Neuron (in vitro differentiated cells): Measurements from ENCODE around the gene PORCN.
"Not testable (repeated sequence)": the region's sequence is repeated elsewhere in the genome, so short reads cannot be mapped to it uniquely, and the experiment has no call there.

Experiments used
- H2AFZ ChIP-seq: one replicate; pipeline ENCODE4 v1.6.1; 2013; ENCODE audit warnings: low read depth, mild to moderate bottlenecking, inconsistent platforms, low read length, moderate library complexity
- H3K27me3 ChIP-seq: one replicate; pipeline ENCODE4 v1.6.1; 2013; ENCODE audit warnings: low read length; ENCODE audit not compliant: insufficient read depth
- H3K36me3 ChIP-seq: one replicate; pipeline ENCODE4 v1.6.1; 2013; ENCODE audit warnings: low read length; ENCODE audit not compliant: insufficient read depth
- H3K4me1 ChIP-seq: one replicate; pipeline ENCODE4 v1.6.1; 2013; ENCODE audit warnings: low read length; ENCODE audit not compliant: insufficient read depth
- H3K4me3 ChIP-seq: 2 replicates; pipeline ENCODE4 v1.5.1; 2013; ENCODE audit warnings: mild to moderate bottlenecking, low read length, moderate library complexity
- H3K9me3 ChIP-seq: one replicate; pipeline ENCODE4 v1.6.1; 2013; ENCODE audit warnings: low read length

Gene PORCN

GRCh38 chrX:48541140-48541814, 32.5 kb downstream of the PORCN start:
- no peak overlapping the region for H3K4me3 ChIP-seq
- peaks cover 4% of the 10 kb centered on the region for H3K36me3 ChIP-seq
- peaks cover 2% of the 10 kb centered on the region for H3K4me1 ChIP-seq

GRCh38 chrX:48548871-48549270, 40.1 kb downstream of the PORCN start:
- no peaks in the 10 kb centered on the region for H3K9me3 ChIP-seq
- H3K27me3 ChIP-seq, result no peaks in the 10 kb centered on the region
- H2AFZ ChIP-seq, result no peak overlapping the region
- H3K4me1 ChIP-seq, result no peaks in the 10 kb centered on the region
- H3K36me3 ChIP-seq, result peaks cover 7% of the 10 kb centered on the region
- H3K4me3 ChIP-seq, result no peak overlapping the region

More at GRCh38 chrX:48541140-48541814, 32.5 kb downstream of the PORCN start:
- H3K9me3 ChIP-seq, result no peaks in the 10 kb centered on the region
- H2AFZ ChIP-seq, result no peak overlapping the region
- H3K27me3 ChIP-seq, result no peaks in the 10 kb centered on the region

- H3K4me1 ChIP-seq, H2AFZ ChIP-seq, H3K4me3 ChIP-seq, H3K9me3 ChIP-seq, H3K27me3 ChIP-seq: not testable (repeated sequence)
- H3K36me3 ChIP-seq, result peaks cover 22% of the 10 kb centered on the region
Observed at GRCh38 chrX:48555731-48556325, 47.0 kb downstream of the PORCN start.

- Histone ChIP-seq H3K4me1 (no peaks in the 10 kb centered on the region), H2AFZ (no peak overlapping the region), H3K9me3 (no peaks in the 10 kb centered on the region), H3K27me3 (no peaks in the 10 kb centered on the region), H3K4me3 (no peak overlapping the region), H3K36me3 (peaks cover 26% of the 10 kb centered on the region)
Observed at GRCh38 chrX:48558271-48558670, 49.5 kb downstream of the PORCN start.

- H3K36me3 ChIP-seq, result peaks cover 26% of the 10 kb centered on the region
- no peak overlapping the region for H2AFZ ChIP-seq
- H3K4me1 ChIP-seq, result no peaks in the 10 kb centered on the region
- H3K4me3 ChIP-seq, result no peak overlapping the region
- no peaks in the 10 kb centered on the region for H3K27me3 ChIP-seq
- no peaks in the 10 kb centered on the region for H3K9me3 ChIP-seq
Observed at GRCh38 chrX:48559636-48560035, 50.8 kb downstream of the PORCN start.

- peaks cover 23% of the 10 kb centered on the region for H3K36me3 ChIP-seq
- H2AFZ ChIP-seq, result no peak overlapping the region
- no peaks in the 10 kb centered on the region for H3K27me3 ChIP-seq
- H3K4me1 ChIP-seq, result no peaks in the 10 kb centered on the region
- H3K9me3 ChIP-seq, result no peaks in the 10 kb centered on the region
- H3K4me3 ChIP-seq, result no peak overlapping the region
Observed at GRCh38 chrX:48560056-48560455, 51.3 kb downstream of the PORCN start.

- H3K36me3 ChIP-seq, result peaks cover 23% of the 10 kb centered on the region
- H3K27me3 ChIP-seq, result no peaks in the 10 kb centered on the region
- no peaks in the 10 kb centered on the region for H3K9me3 ChIP-seq
- no peaks in the 10 kb centered on the region for H3K4me1 ChIP-seq
- no peak overlapping the region for H3K4me3 ChIP-seq
- H2AFZ ChIP-seq, result no peak overlapping the region
Observed at GRCh38 chrX:48560681-48561080, 51.9 kb downstream of the PORCN start.

- no peaks in the 10 kb centered on the region for H3K27me3 ChIP-seq
- H3K9me3 ChIP-seq, result no peaks in the 10 kb centered on the region
- H3K36me3 ChIP-seq, result no peaks in the 10 kb centered on the region
- no peaks in the 10 kb centered on the region for H3K4me1 ChIP-seq
- H2AFZ ChIP-seq, result no peak overlapping the region
- H3K4me3 ChIP-seq, result no peak overlapping the region
Observed at GRCh38 chrX:48569958-48570357, 61.2 kb downstream of the PORCN start.
